Activated naive CD8-positive, alpha-beta T cell treated with anti-CD3 and anti-CD28 coated beads, Interleukin-2, amount 10 ng/mL, durations not matched to agents 7 days and 5 days (primary cell): ENCODE results near the gene TMEM187. TPM values are rescaled to one million over a fixed set of nuclear protein-coding genes. Genes with fewer than 3 reads are reported as not detected.

Experiments used
- ATAC-seq: fragments of 150-1000 bp; cut with Tn5 transposase; one replicate; pipeline ENCODE4 v1.10.0; 2021; ENCODE audit warnings: low read depth, moderate library complexity
- POLR2A ChIA-PET: fragments of 350-600 bp; sonication (Branson Sonifier 250); formaldehyde crosslinking; loops from one replicate; lab custom pipeline; 2021; ENCODE audit warnings: antibody characterized with exemption; lab: Charles Lee
- DNase-seq: peaks from one replicate; pipeline ENCODE4 v3.0.0; 2021
- H3K27ac Mint-ChIP-seq: one replicate; pipeline ENCODE4 v1.8.0; 2022; ENCODE audit warnings: mild to moderate bottlenecking, mixed read lengths
- H3K27me3 Mint-ChIP-seq: one replicate; pipeline ENCODE4 v1.8.0; 2022; ENCODE audit warnings: mild to moderate bottlenecking, moderate library complexity, mixed read lengths
- H3K36me3 Mint-ChIP-seq: one replicate; pipeline ENCODE4 v1.8.0; 2021; ENCODE audit warnings: mild to moderate bottlenecking, mixed read lengths
- H3K4me1 Mint-ChIP-seq: one replicate; pipeline ENCODE4 v1.8.0; 2021; ENCODE audit warnings: mixed read lengths
- H3K4me3 Mint-ChIP-seq: one replicate; pipeline ENCODE4 v1.8.0; 2022; ENCODE audit warnings: mild to moderate bottlenecking, moderate library complexity, mixed read lengths
- H3K9me3 Mint-ChIP-seq: one replicate; pipeline ENCODE4 v1.8.0; 2021; ENCODE audit warnings: mixed read lengths
- total RNA-seq, 2 experiments: library from RNA; stranded (reverse); gene quantifications; one replicate each; pipeline ENCODE4 v1.2.3, GENCODE V29; 2021

TMEM187 gene
- total RNA-seq, 2 experiments from 2014 or later: 8.6 to 9.7 TPM

- Mint-ChIP-seq H3K36me3 (peaks cover 1% of the 10 kb centered on the region), H3K27ac (peak overlapping the region; percentile 84), H3K9me3 (no peaks in the 10 kb centered on the region), H3K27me3 (no peaks in the 10 kb centered on the region), H3K4me3 (peak overlapping the region; percentile 73), H3K4me1 (peaks cover 10% of the 10 kb centered on the region)
- no peak for ATAC-seq
- POLR2A ChIA-PET: interaction anchor here (12.8 kb wide), 1 partner anchor 16 kb away, joined by 185 read pairs; the partner anchor contains the start of gene ARHGAP4
- DNase-seq: no peak
Observed at GRCh38 chrX:153941336-153942252, 31.0 kb upstream of the TMEM187 start.

- Mint-ChIP-seq H3K4me3 (peak within 1 kb of the TSS; percentile 87), H3K4me1 (peaks cover 14% of the 10 kb centered on the region), H3K27me3 (no peaks in the 10 kb centered on the region), H3K27ac (peak within 1 kb of the TSS; percentile 83), H3K9me3 (no peaks in the 10 kb centered on the region), H3K36me3 (peaks cover 3% of the 10 kb centered on the region)
- POLR2A ChIA-PET: interaction anchor here (0.9 to 12.8 kb wide), 4 partner anchors 10 to 124 kb away, joined by 4 to 185 read pairs (median 4); partner anchors contain the start of genes ARHGAP4 and NAA10
- DNase-seq (peak; percentile 53), ATAC-seq (peak; percentile 25)
Observed at GRCh38 chrX:153944140-153944799, 28.3 kb upstream of the TMEM187 start, which contains the start of gene RENBP. Gene RENBP (minus strand): TSS chrX:153944643. CDS start chrX:153944610, 33 bp downstream.

- Mint-ChIP-seq H3K4me1 (peaks cover 16% of the 10 kb centered on the region), H3K4me3 (peak overlapping the region; percentile 87), H3K36me3 (peaks cover 3% of the 10 kb centered on the region), H3K27me3 (no peaks in the 10 kb centered on the region), H3K27ac (no peak overlapping the region), H3K9me3 (no peaks in the 10 kb centered on the region)
- no peak for DNase-seq
- POLR2A ChIA-PET: interaction anchor here (0.6 to 12.8 kb wide), 7 partner anchors 10 to 159 kb away, joined by 3 to 185 read pairs (median 4); partner anchors contain the start of genes ARHGAP4 and NAA10
- peak; percentile 7 for ATAC-seq
Observed at GRCh38 chrX:153944800-153945150, 27.8 kb upstream of the TMEM187 start.

- no peak for ATAC-seq
- Mint-ChIP-seq H3K27ac (no peak overlapping the region), H3K9me3 (no peaks in the 10 kb centered on the region), H3K36me3 (peaks cover 2% of the 10 kb centered on the region), H3K4me3 (no peak overlapping the region), H3K4me1 (peaks cover 17% of the 10 kb centered on the region), H3K27me3 (no peaks in the 10 kb centered on the region)
- no peak for DNase-seq
- POLR2A ChIA-PET: interaction anchor here (0.7 to 12.8 kb wide), 5 partner anchors 8 to 25 kb away, joined by 3 to 185 read pairs (median 5); partner anchors contain the start of genes ARHGAP4 and NAA10
Observed at GRCh38 chrX:153945956-153946943, 26.3 kb upstream of the TMEM187 start.

- Mint-ChIP-seq H3K27ac (peak overlapping the region; percentile 87), H3K36me3 (peaks cover 4% of the 10 kb centered on the region), H3K9me3 (no peaks in the 10 kb centered on the region), H3K4me3 (peak overlapping the region; percentile 52), H3K27me3 (no peaks in the 10 kb centered on the region), H3K4me1 (peaks cover 15% of the 10 kb centered on the region)
- DNase-seq (peak; percentile 81), ATAC-seq (peak; percentile 79)
- POLR2A ChIA-PET: interaction anchor here (0.6 to 12.8 kb wide), 5 partner anchors 9 to 24 kb away, joined by 3 to 185 read pairs (median 4); partner anchors contain the start of gene ARHGAP4
Observed at GRCh38 chrX:153947009-153947769, 25.4 kb upstream of the TMEM187 start.

DNA sequence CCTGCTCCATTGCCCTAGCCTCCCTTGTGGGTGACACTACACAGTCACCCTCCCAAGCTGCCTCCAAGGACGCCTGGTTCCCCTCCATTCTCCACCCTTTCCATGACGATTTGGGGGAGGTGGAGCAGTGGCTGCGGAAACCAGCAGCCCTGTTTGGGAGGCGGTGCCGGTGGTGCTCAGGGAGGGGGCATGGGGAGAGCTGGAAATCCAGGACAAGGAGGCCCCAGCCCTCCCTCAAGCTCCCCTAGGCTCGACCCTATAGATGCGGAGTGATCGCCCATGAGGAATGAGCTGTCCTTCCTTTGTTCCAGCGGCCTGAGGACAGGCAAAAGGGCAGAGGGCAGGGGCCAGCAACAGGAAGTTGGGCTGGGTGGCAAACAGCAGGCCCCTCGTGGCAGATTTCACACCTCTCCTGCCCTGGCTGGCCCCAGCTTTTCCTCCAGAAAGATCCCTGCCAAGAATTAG is 24.5 kb upstream of the TMEM187 start:
- Mint-ChIP-seq H3K9me3 (no peaks in the 10 kb centered on the region), H3K36me3 (peaks cover 4% of the 10 kb centered on the region), H3K27me3 (no peaks in the 10 kb centered on the region), H3K27ac (peak overlapping the region; percentile 78), H3K4me1 (peaks cover 15% of the 10 kb centered on the region), H3K4me3 (peak overlapping the region; percentile 5)
- no peak for DNase-seq
- POLR2A ChIA-PET: interaction anchor here (1.0 to 12.8 kb wide), 4 partner anchors 11 to 23 kb away, joined by 3 to 185 read pairs (median 4); partner anchors contain the start of gene ARHGAP4
- no peak for ATAC-seq

DNA sequence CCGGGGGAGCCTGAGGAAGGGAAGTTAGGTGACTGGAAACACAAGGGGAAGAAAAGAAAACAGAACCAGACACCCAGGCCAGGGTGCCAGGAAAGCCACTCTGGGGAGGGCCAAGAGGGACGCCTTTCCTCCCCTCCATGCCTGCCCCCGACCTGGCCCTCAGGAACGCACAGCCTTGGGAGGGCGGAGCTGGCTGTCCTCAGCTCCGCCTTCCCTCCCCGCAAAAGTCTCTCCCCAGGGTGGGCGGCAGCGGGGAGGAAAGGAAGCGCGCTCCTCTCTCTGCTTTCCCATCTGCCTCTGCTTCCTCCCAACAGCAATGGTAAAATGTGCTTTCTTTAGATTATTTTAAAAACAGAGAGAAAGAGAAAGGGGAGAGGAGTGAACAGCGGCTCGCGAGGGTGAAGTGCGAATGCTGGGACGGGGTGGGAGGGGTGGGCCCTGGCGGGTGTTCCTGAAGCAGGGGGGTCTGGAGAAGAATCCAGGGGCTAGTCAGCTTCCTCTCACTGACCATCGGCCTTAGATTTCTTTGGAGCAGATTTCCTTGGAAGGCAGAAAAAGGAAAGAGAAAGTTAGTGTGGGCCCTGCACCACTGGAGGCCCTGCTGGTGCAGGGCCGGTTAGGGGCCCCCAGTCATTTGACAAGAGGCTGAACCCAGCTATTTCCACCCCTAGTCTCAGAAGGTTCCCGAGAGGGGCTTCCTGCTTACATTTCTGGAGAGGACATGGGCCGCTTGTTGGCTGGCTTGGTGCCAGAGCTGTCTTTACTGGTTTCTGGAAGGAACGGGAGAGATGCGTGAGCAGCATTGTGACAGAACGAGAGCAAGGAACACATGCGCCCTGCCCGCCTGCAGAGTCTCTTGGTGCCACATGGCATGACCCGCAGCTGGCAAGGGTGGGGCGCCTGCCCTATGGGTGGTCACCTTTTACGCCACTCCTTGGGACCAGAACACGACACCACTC is 23.4 kb upstream of the TMEM187 start:
- H3K4me1 Mint-ChIP-seq: peaks cover 15% of the 10 kb centered on the region
- no peaks in the 10 kb centered on the region for H3K27me3 Mint-ChIP-seq
- ATAC-seq: peak; percentile 17
- H3K4me3 Mint-ChIP-seq: peak overlapping the region; percentile 61
- peaks cover 4% of the 10 kb centered on the region for H3K36me3 Mint-ChIP-seq
- POLR2A ChIA-PET: interaction anchor here (1.0 to 12.8 kb wide), 6 partner anchors 14 to 42 kb away, joined by 3 to 185 read pairs (median 4); partner anchors contain the start of gene ARHGAP4
- no peaks in the 10 kb centered on the region for H3K9me3 Mint-ChIP-seq
- DNase-seq: no peak
- H3K27ac Mint-ChIP-seq: peak overlapping the region; percentile 78

DNA sequence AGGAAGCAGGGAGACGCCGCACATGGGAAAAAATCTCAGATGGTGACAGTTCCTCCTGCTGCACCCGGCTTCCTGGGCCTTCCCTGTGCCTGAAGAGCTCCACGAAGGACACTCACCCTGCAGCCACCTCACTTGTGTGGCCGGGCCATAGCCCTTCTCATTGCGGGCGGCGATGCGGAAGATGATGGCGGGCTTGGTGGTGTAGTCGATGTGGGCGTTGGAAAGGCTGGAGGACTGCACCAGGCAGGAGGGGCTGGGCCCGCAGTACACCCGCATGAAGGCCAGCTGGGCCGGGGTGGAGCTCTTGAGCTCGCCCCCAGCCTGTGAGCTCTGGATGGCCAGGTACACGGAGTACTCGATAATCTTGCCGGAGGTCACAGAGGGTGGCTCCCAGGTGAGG is 22.4 kb upstream of the TMEM187 start:
- Mint-ChIP-seq H3K4me1 (peaks cover 13% of the 10 kb centered on the region), H3K4me3 (no peak overlapping the region), H3K27me3 (no peaks in the 10 kb centered on the region), H3K9me3 (no peaks in the 10 kb centered on the region), H3K36me3 (peaks cover 4% of the 10 kb centered on the region), H3K27ac (peak overlapping the region; percentile 58)
- no peak for DNase-seq
- POLR2A ChIA-PET: interaction anchor here (1.8 to 12.8 kb wide), 2 partner anchors 17 to 25 kb away, joined by 10 to 185 read pairs; partner anchors contain the start of gene ARHGAP4
- no peak for ATAC-seq

- peaks cover 4% of the 10 kb centered on the region for H3K36me3 Mint-ChIP-seq
- H3K27me3 Mint-ChIP-seq: no peaks in the 10 kb centered on the region
- no peaks in the 10 kb centered on the region for H3K9me3 Mint-ChIP-seq
- no peak overlapping the region for H3K27ac Mint-ChIP-seq
- peaks cover 13% of the 10 kb centered on the region for H3K4me1 Mint-ChIP-seq
- POLR2A ChIA-PET: interaction anchor here (12.8 kb wide), 1 partner anchor 26 kb away, joined by 185 read pairs; the partner anchor contains the start of gene ARHGAP4
- no peak overlapping the region for H3K4me3 Mint-ChIP-seq
- no peak for ATAC-seq
- DNase-seq: no peak
Observed at GRCh38 chrX:153951683-153952372, 20.7 kb upstream of the TMEM187 start.

DNA sequence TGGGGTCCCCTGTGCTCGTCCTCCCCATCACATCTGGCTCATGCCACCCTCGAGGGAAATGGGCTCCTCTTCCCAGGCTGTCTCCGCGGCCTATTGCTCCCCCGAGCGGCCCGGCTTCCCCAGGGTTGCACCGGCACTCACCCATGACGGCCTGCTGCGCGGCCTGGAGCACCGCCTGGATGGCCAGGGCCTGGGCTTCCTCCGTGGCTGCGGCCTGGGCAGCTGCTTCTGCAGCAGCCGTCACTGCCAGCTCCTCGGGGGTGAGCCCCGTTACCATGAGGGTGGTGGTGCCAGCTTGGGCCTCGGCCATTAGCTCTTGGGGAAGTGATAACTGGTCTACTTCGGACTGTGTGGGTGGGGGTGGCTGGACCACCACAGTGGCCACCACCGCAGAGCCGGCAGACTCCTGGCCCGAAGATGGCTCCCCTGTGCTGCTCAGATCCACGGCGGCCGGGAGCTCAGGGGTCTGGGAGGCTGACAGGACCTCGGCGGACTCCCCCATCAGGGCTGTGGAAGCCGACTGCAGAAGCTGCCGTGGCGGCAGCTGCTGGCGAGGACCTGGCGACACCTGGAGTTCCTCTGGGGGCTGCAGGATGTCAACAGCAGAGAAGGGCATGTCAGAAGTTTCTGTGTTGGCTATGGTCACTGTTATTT is 20.1 kb upstream of the TMEM187 start:
- Mint-ChIP-seq H3K9me3 (no peaks in the 10 kb centered on the region), H3K27me3 (no peaks in the 10 kb centered on the region), H3K4me3 (no peak overlapping the region), H3K27ac (no peak overlapping the region), H3K4me1 (peaks cover 12% of the 10 kb centered on the region), H3K36me3 (peaks cover 3% of the 10 kb centered on the region)
- ATAC-seq (no peak), DNase-seq (no peak)
- POLR2A ChIA-PET: interaction anchor here (12.8 kb wide), 1 partner anchor 27 kb away, joined by 185 read pairs; the partner anchor contains the start of gene ARHGAP4
